MM.1S (cell line): ENCODE measurements around the gene REC114.

Experiments used
- EZH2 ChIP-seq: fragments of 300-600 bp; sonication (generic); optimal IDR thresholded peaks from 2 replicates; pipeline ENCODE3; 2017; ENCODE audit warnings: low read depth, mild to moderate bottlenecking, antibody characterized with exemption, low read length, mixed read lengths
- EZH2phosphoT487 ChIP-seq: fragments of 300-600 bp; sonication (generic); IDR thresholded peaks from 2 replicates; pipeline ENCODE4 v1.6.1; 2018; ENCODE audit warnings: antibody characterized with exemption, low read length
- TF ChIP-seq, protein P1 (sequence below): fragments of 300-600 bp; sonication (generic); IDR thresholded peaks from 2 replicates; pipeline ENCODE4 v1.5.1; 2016; ENCODE audit warnings: antibody characterized with exemption, low read length, mixed read lengths

- TF ChIP-seq, protein P1, sequence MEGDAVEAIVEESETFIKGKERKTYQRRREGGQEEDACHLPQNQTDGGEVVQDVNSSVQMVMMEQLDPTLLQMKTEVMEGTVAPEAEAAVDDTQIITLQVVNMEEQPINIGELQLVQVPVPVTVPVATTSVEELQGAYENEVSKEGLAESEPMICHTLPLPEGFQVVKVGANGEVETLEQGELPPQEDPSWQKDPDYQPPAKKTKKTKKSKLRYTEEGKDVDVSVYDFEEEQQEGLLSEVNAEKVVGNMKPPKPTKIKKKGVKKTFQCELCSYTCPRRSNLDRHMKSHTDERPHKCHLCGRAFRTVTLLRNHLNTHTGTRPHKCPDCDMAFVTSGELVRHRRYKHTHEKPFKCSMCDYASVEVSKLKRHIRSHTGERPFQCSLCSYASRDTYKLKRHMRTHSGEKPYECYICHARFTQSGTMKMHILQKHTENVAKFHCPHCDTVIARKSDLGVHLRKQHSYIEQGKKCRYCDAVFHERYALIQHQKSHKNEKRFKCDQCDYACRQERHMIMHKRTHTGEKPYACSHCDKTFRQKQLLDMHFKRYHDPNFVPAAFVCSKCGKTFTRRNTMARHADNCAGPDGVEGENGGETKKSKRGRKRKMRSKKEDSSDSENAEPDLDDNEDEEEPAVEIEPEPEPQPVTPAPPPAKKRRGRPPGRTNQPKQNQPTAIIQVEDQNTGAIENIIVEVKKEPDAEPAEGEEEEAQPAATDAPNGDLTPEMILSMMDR = no peak
- TF ChIP-seq EZH2phosphoT487 (no peak), EZH2 (no peak)
Measured at GRCh38 chr15:73599934-73600333, 157.0 kb downstream of the REC114 start.
